Activated T-cell treated with anti-CD3 and anti-CD28 coated beads, Interleukin-2, amount 50 U/mL, for 48 hours (primary cell): Measurements from ENCODE around the gene TREX2.

Experiments
- DNase-seq, 2 experiments: peaks; one replicate each; pipeline ENCODE4 v3.0.0-alpha.2; 2020

The TREX2 gene, protein sequence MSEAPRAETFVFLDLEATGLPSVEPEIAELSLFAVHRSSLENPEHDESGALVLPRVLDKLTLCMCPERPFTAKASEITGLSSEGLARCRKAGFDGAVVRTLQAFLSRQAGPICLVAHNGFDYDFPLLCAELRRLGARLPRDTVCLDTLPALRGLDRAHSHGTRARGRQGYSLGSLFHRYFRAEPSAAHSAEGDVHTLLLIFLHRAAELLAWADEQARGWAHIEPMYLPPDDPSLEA

DNA sequence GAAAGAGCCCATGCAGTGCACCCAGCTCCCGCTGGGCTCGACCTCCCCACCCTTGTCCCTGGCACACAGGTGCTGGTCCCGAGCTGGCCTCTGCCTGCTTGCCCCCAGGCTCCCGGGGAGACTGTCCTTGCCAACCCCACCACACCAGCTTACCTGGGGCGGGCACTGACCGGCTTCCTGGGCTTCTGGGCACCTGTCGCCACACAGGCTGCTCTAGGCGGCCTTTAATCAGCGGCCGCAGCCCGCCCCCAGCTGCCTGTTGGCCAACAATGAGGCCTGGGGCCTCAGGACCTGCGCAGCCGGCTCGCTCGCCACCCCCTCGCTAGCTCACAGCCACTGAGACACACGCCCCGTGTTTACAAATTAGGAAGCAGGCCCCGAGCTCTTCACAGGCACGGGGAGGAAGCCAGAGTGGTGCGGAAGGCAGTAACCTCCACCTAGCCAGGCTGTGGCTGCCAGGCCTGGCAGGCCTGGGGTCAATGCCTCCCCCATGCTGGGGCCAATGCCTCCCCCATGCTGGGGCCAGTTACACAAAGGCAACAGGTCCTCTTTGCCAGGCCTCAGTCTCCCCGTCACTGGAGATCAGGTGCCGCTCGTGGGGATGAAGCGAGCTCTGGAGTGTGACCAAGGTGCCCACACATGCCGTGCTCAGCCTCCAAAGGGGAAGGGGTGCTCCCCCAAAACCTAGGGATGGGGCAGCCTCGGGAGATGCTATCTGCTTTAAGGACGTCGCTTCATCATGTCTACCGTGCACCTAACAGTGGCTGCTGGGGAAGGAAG is at the start of gene TREX2:
TSS of gene TREX2 (minus strand) at position 201 of the 780 bp plus-strand sequence. CDS start 626 bp downstream, outside the sequence.
- DNase-seq = no peak

DNA sequence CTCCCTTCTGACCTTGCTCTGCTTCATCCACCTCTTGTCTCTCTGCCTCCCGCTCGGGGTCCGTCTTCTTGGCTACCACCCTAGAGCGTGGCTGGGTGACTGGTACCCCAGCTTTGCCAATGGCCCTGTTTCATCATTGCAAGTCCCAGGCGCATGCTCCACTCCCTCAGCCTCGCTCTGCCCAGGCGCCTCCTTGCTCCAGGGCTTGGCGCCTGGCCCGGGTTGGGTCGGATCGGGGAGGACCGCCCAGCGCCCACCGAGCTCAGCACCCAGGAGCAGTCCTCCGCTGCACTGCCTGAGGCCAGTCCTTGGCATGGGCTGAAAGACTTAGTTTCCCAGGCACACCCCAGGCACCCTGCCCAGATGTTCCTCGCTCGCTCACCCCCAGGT is 49.5 kb upstream of the TREX2 start:
- no peak for DNase-seq

DNA sequence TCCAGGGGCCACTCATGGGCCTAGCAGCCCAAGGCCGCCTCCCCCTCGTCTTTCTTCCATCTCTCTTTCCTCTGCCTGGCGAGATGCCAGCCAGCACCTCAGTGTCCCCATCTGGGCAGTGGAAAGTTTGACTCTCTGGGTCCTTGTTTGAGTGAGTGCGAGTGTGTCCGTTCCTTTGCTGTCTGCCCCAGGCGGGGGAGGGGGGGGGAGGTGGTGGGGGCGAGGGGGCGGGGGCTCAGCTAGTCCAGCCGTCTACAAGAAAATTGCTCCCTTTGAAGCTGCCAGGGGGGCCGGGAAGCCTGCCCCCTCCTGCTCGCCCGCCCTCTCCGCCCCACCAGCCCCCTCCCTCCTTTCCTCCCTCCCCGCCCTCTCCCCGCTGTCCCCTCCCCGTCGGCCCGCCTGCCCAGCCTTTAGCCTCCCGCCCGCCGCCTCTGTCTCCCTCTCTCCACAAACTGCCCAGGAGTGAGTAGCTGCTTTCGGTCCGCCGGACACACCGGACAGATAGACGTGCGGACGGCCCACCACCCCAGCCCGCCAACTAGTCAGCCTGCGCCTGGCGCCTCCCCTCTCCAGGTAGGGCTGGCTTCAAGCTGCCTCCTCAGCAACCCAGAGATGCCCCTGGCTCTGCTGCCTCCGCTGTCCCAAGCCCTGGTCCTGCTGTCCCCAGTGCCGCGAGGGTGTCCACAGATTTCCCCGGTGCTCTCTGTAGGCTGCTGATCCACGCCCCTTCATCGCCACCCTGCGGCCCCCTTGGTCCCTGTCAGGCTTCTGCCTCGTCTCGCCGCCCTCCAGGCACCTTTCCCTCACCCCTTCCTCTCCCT is 48.9 kb upstream of the TREX2 start, which contains the start of gene BGN:
TSS of gene BGN (plus strand) at position 440 of the 821 bp plus-strand sequence. CDS start 9,652 bp downstream, outside the sequence.
- DNase-seq = peak in 1 of 2 experiments; percentile 25

DNA sequence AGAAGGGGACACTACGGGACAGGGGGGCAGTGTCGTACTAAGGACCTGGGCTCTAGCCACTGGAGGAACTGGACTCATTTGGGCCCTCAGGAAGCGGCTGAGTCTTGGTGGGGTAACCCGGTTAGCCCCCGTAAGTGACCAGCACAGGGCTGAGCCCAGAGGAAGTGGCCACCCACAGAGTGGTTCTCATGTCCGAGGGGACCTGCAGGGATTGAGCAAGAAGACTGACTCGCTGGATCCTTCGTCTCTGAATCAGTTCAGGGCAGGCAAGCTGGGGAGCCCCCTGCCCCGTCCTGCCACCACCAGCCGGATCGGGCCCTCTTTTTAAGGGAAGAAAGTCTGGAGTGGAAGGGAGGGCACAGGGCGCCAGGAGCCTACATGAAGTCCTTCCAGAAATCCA is 48.2 kb upstream of the TREX2 start:
- no peak for DNase-seq

DNA sequence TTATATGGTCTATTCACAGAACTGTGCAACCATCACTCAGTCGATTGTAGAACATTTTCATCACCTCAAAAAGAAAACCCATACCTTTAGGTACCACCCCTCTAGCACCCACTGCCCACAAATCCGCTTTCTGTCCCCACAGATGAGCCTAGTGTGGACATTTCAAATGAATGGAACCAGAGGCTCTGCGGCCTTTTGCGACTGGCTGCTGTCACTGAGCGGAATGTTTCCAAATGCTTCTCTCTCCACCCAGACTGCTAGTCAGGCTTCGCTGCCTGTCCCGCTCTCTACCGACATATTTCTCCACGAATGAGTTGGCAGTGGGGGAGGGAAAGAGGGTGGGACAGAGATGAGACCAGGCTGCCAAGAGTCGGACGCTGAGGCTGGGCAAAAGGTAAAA is 47.2 kb upstream of the TREX2 start:
- DNase-seq = no peak

DNA sequence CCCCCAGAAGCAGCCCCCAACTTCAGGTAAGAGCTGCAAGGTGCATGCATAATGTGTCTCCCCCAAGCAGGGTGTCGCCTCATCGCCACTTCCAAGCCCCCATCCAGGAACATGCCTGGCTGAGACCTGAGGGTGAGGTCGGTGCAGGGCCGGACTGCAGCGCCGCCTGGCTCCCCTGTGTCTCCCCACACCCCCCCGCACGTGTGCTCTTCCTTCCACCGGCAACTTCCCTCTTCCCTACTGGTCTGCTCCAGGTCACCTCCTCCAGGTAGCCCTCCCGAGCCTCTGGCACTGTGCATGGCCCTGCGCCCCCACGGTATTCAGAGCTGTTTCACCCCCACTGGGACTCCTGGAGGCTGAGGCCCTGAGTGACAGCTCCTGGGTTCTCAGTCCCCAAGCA is 46.7 kb upstream of the TREX2 start:
- DNase-seq = no peak

DNA sequence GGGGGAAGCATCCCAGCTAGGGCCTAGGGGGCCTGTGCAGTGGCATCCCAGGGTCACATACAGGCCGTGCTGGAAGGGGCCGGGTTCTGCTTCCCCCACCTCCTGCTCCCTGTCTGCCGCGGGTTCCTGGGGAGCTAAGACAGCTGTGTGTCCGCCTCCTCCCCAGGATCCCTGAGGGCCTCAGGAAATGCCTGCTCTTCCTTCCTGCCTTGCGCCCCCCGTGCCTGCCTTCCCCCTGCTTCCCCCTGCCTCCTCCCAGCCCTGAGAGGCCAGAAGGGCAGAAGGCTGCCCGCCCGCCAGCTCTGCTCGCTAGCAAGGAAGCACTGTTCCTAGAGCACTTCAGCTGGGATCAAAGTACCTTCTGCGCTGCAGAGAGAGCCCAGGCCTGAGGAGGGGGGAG is 46.1 kb upstream of the TREX2 start:
- DNase-seq = no peak

DNA sequence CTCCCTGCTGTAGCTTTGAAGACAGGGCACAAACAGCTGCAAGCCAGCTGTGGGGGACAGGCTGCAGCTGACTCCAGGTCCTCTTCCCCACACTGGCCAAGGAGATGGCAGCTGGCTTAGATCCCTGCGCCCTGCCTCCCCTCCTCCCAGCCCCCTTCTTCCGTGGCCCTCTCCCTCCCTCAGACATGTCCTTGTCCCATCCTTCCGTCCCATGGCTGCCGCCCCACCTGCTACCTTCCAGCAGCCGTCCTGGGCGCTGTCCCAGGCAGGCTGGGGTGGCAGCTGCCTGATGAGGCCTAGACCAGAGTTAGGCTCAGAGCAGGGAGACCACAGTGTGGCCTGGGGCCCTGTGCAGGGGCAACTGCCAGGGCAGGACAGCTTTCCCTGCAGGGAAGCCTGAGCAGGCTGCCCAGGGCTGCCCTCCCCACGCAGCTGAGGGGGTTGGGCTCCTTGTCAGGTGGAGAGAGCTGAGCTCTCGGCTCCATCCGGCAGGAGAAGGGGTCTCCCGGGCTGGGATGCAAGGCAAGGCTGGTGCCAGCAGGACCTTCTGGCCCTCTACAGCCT is 45.6 kb upstream of the TREX2 start:
- no peak for DNase-seq

DNA sequence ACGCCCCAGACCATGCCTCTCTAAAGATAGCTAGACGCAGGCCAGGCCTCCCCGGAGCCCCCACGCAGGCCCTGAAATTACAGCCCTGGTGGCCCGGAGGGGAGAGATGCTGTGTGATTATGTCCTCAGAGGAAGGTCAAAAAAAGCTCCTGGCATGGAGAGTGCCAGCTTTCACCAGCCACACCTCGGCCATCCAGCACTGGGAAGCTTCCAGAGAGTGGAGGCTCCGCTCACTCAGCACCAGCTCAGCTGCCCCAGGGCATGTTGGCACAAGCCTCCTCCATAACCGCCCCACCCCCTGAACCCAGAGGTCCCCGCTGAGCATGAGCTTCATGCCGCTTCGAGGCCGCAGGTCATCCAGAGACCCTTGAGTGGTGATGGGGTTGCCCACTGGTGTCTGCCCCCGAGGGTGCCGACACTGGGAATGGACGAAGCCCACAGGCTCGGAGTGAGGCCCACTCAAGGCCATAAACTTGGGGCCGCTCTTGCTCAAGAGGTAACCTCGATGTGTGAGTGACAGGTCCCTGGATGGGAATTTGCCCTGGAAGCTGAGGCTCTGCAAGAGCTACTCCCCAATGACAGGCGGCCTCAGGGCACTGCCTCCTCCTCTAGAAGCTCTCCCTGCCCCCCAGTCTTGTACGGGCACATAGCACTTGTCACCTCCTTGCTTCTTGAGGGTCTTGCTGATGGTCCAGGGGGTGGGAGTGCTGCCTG is 44.5 kb upstream of the TREX2 start:
- no peak for DNase-seq

DNA sequence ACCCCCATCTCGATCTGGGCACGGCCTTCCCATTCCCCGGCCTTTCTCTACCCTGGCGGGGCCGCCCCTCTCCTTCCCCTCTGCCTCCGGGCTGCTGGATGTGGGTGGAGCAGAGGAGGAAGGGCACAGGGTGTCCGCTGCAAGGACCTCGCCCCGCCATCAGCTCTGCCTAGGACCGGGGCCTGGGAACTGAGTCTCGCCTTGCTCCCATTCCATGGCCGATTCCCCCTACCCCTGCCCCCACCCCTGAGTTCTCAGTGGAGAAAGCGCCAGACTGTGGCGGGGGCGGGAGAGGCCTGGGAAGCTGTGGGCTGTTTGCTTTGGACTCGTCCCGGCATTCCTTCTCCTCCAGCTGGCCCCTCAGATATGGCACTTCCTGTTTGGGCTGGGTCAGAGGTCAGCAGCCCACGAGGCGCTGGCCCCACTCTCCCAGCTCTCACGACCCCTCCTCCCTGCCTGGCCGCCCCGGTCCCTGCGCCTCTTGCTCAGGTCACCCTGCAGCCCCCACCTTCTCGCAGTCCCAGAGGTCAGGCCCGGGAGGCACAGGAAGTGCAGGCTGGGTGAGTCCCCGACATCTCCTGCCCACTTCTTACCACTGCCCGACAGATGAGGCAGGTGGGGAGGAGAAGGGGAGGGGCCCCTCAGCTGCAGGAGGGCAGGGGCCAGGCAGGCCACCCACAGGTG is 42.5 kb upstream of the TREX2 start:
- DNase-seq = no peak

DNA sequence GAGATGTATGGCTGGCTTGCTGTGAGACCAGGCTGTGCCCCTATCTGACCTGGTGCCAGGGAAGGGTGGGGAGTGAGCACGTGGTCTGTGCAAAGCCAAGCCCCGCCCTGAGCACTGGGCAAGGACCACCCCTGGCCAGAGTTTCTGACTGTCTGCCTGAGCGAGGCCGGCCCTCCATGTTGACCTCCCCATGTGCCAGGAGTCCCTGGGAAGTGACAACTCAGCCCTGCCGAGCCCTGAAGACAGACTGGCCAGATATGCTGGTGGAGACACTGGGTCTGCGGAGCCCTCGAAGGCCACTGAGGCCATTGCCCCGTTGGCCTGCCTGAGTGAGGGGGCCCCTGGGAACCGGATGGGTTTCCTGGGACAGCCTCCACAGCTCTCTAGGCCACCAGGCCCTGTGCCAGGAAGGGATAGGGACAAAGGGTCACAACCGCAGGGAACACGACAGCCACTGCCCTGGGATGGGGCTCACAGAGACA is 41.8 kb upstream of the TREX2 start:
- DNase-seq = no peak

DNA sequence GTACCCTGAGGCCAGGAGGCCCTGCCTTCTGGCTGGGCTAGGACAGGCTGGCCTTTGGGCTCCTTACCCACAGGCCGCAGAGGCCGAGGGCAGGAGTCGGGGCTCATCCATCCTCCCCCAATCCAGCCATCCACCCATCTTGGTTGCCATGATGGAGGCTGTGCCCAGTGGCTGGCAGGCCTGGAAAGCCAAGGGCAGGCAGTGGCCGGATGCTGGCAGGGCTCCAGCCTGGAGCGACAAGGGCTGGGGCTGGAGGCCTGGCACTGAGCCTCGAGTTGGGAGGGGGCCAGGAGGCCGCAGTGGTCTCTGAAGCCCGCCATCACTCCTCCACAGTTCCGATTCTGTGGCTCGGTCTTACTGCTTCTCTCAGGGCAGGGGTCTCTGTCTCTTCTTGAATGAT is 40.3 kb upstream of the TREX2 start:
- no peak for DNase-seq

DNA sequence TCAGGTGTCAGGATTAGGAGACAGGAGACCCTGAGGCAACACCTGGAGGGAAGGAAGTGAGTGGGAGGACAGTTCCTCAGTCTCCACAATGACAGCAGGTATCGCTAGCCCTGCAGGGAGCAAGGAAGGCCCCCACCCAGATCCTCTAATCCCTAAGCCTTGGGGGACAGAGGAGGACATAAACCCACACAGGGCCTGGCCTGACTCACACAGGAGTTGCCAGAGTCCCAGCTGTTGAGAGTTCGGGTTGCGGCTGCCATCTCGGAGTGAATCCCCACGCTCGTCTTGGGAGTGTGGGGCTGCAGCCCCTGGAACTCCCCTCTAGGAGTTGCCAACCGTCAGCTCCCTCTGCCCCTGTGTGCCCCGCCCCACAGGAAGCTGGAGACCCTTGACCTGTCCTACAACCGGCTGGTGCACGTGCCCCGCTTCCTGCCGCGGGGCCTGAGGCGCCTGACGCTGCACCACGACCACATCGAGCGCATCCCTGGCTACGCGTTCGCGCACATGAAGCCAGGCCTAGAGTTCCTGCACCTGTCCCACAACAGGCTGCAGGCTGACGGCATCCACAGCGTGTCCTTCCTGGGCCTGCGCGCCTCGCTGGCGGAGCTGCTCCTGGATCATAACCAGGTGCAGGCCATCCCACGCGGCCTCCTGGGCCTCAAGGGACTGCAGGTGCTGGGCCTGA is 39.7 kb upstream of the TREX2 start:
- DNase-seq = no peak

DNA sequence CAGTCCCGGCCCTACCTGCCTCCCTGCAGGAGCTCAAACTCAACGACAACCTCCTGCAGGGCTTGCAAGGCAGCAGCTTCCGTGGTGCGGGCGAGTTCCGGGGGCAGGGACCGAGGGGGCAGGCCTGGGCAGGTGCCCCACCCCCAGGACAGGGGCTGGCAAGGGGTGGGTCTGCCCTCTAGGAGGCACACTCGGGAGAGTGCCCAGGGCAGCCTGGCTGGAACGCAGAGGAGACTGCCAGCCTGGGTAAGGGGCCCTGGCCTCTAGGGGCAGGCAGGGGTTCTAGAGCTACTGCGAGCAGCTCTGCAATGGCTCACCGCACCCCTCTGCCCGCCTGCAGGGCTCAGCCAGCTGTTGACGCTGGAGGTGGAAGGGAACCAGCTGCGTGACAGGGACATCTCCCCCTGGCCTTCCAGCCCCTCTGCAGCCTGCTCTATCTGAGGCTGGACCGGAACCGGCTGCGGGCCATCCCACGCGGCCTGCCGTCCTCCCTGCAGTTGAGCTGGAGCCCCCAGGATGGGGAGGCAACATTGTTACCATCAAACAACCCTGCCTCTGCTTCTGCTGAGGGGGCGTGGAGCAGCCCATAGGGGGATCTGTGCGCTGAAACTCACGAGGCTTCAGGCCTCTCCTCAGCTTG is 36.6 kb upstream of the TREX2 start:
- no peak for DNase-seq

DNA sequence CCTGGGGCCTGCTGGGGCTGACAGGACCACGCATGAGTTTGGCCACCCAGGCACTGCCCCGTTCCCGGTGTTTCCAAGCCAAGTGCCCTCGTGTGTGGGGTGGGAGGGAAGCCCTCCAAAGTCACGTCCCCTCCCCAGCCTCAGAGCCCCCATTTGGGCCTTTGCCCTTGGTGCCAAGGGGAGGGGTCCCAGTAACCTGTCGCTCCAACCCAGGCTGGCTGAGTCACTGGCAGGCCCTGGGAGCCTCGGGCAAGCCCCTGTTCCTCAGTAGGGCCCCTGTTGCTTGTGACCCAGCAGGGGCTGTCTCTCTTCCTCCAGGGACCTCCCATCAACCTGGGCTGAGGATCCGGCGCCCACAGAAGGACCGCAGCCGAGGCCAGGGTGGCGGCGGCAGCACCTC is 35.2 kb upstream of the TREX2 start:
- no peak for DNase-seq

DNA sequence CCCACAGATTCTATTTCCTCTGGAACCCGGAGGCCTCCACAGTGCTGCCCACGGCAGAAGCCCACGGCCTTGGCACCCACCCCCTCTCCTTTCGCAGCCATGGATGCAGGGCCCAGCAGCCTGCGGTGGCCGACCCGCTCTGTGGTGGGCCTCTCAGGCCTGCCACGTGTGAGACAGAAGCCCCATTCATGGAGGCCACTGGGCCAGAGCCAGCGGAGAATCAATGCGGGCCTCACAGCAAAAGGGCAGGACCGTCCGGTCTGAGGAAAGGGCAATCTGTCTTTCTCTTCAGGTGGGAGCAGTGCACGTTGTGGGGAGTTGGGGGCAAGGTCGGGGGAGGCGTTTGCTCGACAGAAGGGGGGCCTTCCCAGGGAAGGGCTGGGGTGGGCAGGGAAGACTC is 32.9 kb upstream of the TREX2 start:
- no peak for DNase-seq

DNA sequence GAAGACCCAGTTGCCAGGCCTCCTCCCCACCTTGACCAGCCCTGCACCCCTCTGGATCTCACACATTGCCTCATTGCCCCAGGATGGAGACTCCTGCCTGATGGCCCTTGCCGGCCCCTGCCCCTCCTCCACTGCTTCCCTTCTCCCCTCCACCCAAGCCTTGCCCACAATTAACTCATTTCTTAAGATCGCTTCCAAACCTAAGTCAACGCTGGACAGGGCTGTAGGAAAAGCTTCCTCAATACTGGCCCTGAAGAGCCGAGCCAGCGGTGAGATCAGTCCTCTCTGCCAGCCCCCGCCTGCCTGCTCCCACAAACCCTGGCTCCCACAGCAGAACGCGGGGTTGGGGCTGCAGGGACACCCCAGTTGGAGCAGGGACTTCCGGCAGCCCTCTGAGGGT is 32.0 kb upstream of the TREX2 start:
- DNase-seq = no peak

DNA sequence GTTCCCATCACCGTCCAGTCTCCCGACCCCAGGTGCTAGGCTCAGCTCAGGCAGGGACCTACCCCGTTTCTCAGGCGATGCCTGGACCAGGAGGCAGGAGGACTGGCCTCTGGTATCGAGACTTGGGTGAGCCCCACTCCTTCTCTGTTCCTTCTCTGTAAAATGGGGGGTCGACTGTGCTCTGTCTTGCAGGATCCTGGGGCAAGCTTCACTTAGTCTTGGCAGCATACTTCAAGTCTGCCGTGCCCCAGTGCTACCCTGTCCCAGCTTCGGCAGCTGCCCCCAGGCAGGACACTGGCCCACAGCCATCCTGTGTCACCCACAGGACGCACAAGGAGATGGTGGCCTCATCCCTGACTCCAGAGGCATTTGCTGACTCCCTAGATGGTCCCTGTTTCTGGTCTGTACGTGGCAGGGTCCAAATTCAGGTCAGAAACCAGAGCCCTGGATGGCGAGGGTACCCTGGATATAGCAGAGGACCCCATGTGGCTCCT is 31.6 kb upstream of the TREX2 start:
- DNase-seq = no peak

DNA sequence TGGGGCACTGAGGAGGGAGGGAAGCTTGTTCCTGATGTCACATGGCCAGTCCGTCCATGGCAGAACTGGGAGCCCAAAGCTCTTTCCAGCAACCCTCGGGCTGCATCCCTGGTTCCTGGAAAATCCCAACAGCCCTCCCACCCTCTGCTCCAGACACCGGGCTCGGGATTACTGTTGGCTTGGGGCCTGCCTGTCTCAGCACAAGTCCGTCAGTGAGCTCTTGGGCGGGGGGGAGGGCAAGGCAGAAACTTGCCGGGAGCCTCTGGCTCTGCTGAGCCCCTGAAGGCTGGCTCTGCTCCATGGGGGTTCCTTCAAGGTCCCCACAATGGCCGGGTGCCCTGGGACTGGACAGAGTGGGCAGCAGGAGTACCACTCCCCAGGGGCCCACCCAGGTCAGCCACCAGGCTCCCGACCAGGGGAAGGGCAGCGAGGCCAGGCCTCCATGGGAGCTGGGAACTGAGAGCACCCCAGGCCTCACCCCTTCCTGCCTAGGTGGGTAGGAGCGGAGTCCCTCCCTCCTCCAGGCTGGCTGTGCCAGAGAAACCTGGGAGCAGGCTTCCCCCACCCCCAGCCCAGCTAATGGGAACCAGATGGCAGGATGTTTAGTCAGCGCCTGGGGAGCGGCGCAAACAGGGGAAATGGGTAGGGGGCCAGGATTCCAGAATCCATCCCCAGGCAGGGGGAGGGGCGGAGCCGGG is 31.0 kb upstream of the TREX2 start:
- no peak for DNase-seq

DNA sequence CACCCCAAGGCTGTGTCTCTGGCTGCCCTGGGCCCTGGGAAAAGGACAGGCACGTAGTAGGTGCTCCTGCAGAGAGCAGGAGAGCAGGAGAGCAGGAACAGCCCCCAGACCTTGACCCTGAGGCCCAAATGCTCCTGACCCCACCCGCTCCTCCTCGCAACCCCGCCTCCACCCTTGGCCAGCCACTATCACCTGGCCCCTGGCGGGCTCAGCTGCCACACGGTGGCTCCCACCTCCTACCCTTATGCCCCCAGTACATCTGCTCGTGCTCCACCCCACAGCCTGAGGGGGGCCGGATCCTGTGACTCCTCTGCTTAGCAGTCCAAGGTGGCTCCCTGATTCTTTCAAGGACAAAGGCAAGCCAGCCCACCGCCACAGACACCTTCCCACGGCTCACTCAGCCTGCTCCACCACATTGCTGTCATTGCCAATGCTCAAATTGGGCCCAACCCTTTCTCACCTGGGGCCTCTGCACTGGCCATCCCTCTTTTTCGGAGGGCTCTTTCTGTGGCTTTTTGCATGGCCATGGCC is 30.0 kb upstream of the TREX2 start:
- DNase-seq = no peak
